ENCODE data around the gene OR10J1. TPM values are rescaled to one million over a fixed set of nuclear protein-coding genes. Genes with fewer than 3 reads are reported as not detected.
"Not testable (repeated sequence)": the region's sequence is repeated elsewhere in the genome, so short reads cannot be mapped to it uniquely, and the experiment has no call there.

The OR10J1 gene
- total RNA-seq, 2 experiments from 2014 or later = not detected

GRCh38 chr1:159448181-159448580, 8.7 kb downstream of the OR10J1 start:
- no peak overlapping the region for H3K4me3 Mint-ChIP-seq
- DNase-seq = no peak
- peaks cover 3% of the 10 kb centered on the region for H3K9me3 Mint-ChIP-seq
- H3K27ac Mint-ChIP-seq = no peak overlapping the region
- H3K27me3 Mint-ChIP-seq = no peaks in the 10 kb centered on the region
- no peaks in the 10 kb centered on the region for H3K4me1 Mint-ChIP-seq
- CTCF ChIA-PET = no interaction called here
- POLR2A ChIA-PET = no interaction called here
- no peaks in the 10 kb centered on the region for H3K36me3 Mint-ChIP-seq (ENCODE audit: low read depth)

- CTCF ChIA-PET; H3K27me3 Mint-ChIP-seq; POLR2A ChIA-PET; H3K4me3 Mint-ChIP-seq; H3K9me3 Mint-ChIP-seq; H3K4me1 Mint-ChIP-seq; H3K36me3 Mint-ChIP-seq (ENCODE audit: low read depth); H3K27ac Mint-ChIP-seq; DNase-seq: not testable (repeated sequence)
These were observed 10.1 kb downstream of the OR10J1 start for GRCh38 chr1:159449605-159450004.

GRCh38 chr1:159459551-159459950, 20.0 kb downstream of the OR10J1 start:
- Mint-ChIP-seq H3K4me3 (no peak overlapping the region), H3K9me3 (peaks cover 11% of the 10 kb centered on the region), H3K4me1 (no peaks in the 10 kb centered on the region), H3K36me3 (ENCODE audit: low read depth) (no peaks in the 10 kb centered on the region), H3K27me3 (no peaks in the 10 kb centered on the region), H3K27ac (no peak overlapping the region)
- ChIA-PET POLR2A (no interaction called here), CTCF (interaction anchor here (0.7 kb wide), 1 partner anchor 729 kb away, joined by 4 read pairs; no protein-coding TSS in a partner anchor)
- no peak for DNase-seq

- no peak for DNase-seq
- Mint-ChIP-seq H3K36me3 (ENCODE audit: low read depth) (no peaks in the 10 kb centered on the region), H3K27me3 (no peaks in the 10 kb centered on the region), H3K4me3 (no peak overlapping the region), H3K27ac (no peak overlapping the region), H3K9me3 (peaks cover 8% of the 10 kb centered on the region), H3K4me1 (no peaks in the 10 kb centered on the region)
- POLR2A ChIA-PET = no interaction called here
- CTCF ChIA-PET = no interaction called here
These were observed 25.7 kb downstream of the OR10J1 start for GRCh38 chr1:159465191-159465603.

- H3K27me3 Mint-ChIP-seq = no peaks in the 10 kb centered on the region
- H3K4me1 Mint-ChIP-seq = no peaks in the 10 kb centered on the region
- ChIA-PET CTCF (no interaction called here), POLR2A (no interaction called here)
- H3K27ac Mint-ChIP-seq = no peak overlapping the region
- DNase-seq = no peak
- H3K9me3 Mint-ChIP-seq = no peaks in the 10 kb centered on the region
- no peaks in the 10 kb centered on the region for H3K36me3 Mint-ChIP-seq (ENCODE audit: low read depth)
- H3K4me3 Mint-ChIP-seq = no peak overlapping the region
These were observed 28.8 kb downstream of the OR10J1 start for GRCh38 chr1:159468321-159468720.

- POLR2A ChIA-PET = interaction anchor here (0.5 kb wide), 1 partner anchor 368 kb away, joined by 3 read pairs; no protein-coding TSS in a partner anchor
- DNase-seq = no peak
- CTCF ChIA-PET = no interaction called here
- Mint-ChIP-seq H3K27me3 (no peaks in the 10 kb centered on the region), H3K27ac (no peak overlapping the region), H3K4me1 (no peaks in the 10 kb centered on the region), H3K4me3 (no peak overlapping the region), H3K36me3 (ENCODE audit: low read depth) (no peaks in the 10 kb centered on the region), H3K9me3 (no peaks in the 10 kb centered on the region)
These were observed 30.5 kb downstream of the OR10J1 start for GRCh38 chr1:159469921-159470533.

- ChIA-PET CTCF (no interaction called here), POLR2A (no interaction called here)
- Mint-ChIP-seq H3K9me3 (no peaks in the 10 kb centered on the region), H3K27ac (no peak overlapping the region), H3K36me3 (ENCODE audit: low read depth) (no peaks in the 10 kb centered on the region), H3K27me3 (no peaks in the 10 kb centered on the region), H3K4me1 (no peaks in the 10 kb centered on the region), H3K4me3 (no peak overlapping the region)
- DNase-seq = no peak
These were observed 33.8 kb downstream of the OR10J1 start for GRCh38 chr1:159473335-159473734.

GRCh38 chr1:159474926-159475325, 35.4 kb downstream of the OR10J1 start:
- no peak for DNase-seq
- CTCF ChIA-PET = no interaction called here
- Mint-ChIP-seq H3K9me3 (no peaks in the 10 kb centered on the region), H3K4me3 (no peak overlapping the region), H3K4me1 (no peaks in the 10 kb centered on the region), H3K27me3 (no peaks in the 10 kb centered on the region), H3K36me3 (ENCODE audit: low read depth) (no peaks in the 10 kb centered on the region), H3K27ac (no peak overlapping the region)
- POLR2A ChIA-PET = no interaction called here

GRCh38 chr1:159483501-159483900, 44.0 kb downstream of the OR10J1 start:
- no peak overlapping the region for H3K4me3 Mint-ChIP-seq
- POLR2A ChIA-PET = no interaction called here
- H3K9me3 Mint-ChIP-seq = no peaks in the 10 kb centered on the region
- H3K4me1 Mint-ChIP-seq = no peaks in the 10 kb centered on the region
- H3K27ac Mint-ChIP-seq = no peak overlapping the region
- no peaks in the 10 kb centered on the region for H3K36me3 Mint-ChIP-seq (ENCODE audit: low read depth)
- no peak for DNase-seq
- CTCF ChIA-PET = no interaction called here
- no peaks in the 10 kb centered on the region for H3K27me3 Mint-ChIP-seq

Other genes with a start within 250 kb of the OR10J1 start
- not detected for gene ACKR1, start 234.8 kb upstream of the OR10J1 start, total RNA-seq
- not detected for gene FCER1A, start 137.4 kb upstream of the OR10J1 start, total RNA-seq
- gene OR10J4, start 7.5 kb upstream of the OR10J1 start, total RNA-seq = not detected
- not detected for gene OR10J5, start 96.3 kb downstream of the OR10J1 start, total RNA-seq
- gene APCS, start 148.1 kb downstream of the OR10J1 start, total RNA-seq = not detected